ENCODE measurements around the gene BHMT2. TPM values are rescaled to one million over a fixed set of nuclear protein-coding genes. Genes with fewer than 3 reads are reported as not detected.

Gene BHMT2
- total RNA-seq, 2 experiments from 2014 or later, result not detected

DNA sequence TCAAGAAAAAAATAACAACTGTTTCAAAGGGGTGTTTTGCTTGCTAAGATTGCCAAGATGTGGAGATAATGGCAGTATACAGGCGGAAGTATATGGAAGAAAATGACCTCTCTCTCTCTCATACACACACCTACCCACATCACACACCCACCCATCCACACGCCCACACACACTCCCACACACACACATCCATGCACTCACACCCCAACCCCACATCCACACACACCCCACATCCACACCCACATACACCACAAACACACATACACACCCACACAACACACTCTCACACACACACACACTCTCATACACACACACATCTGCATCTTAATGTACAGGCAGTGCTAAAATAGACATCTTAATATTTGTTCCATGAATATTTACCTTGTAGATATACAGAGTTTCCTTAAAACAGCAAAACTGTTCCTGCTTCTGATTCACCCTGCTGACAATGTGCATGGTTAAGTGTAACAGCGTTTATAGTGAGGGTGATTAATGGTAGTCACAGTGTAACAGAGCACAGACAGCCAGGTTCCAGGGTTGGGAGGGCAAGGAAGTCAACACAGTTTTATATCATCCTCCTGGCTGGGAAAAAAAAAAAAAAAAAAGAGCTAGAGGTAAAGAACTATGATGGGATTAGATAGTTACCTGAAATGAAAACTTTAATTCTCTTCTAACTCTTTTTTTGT is 8.3 kb downstream of the BHMT2 start:
- DNase-seq (no peak), ATAC-seq (ENCODE audit: low read depth) (no peak)
- H3K4me3 Mint-ChIP-seq, result no peak overlapping the region
- H3K27ac Mint-ChIP-seq, result no peak overlapping the region
- H3K36me3 Mint-ChIP-seq, result no peaks in the 10 kb centered on the region
- H3K9me3 Mint-ChIP-seq, result peaks cover 7% of the 10 kb centered on the region
- H3K4me1 Mint-ChIP-seq, result peaks cover 11% of the 10 kb centered on the region
- POLR2A ChIA-PET, result no interaction called here
- H3K27me3 Mint-ChIP-seq, result peaks cover 10% of the 10 kb centered on the region

DNA sequence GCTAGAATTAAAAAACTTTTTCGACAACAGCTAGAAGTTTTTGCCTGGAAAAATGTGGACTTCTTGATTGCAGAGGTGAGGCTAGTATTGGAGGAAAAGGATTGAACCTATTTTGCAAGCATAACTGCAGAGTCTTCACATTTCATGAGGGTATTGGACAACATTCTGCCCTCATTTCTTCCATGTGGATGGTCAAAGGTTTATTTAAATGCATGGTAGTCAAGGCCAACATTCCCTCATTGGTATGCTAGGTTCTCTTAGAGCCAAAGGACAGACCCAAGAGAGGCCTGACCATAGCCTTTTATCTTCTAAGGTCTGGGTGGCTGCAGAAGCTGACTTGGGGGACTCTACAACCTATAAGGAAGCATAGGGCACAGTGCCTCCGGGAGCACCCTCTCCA is 11.2 kb downstream of the BHMT2 start:
- POLR2A ChIA-PET, result no interaction called here
- DNase-seq (no peak), ATAC-seq (ENCODE audit: low read depth) (no peak)
- Mint-ChIP-seq H3K27me3 (peaks cover 12% of the 10 kb centered on the region), H3K27ac (no peak overlapping the region), H3K4me1 (peaks cover 3% of the 10 kb centered on the region), H3K36me3 (no peaks in the 10 kb centered on the region), H3K9me3 (no peaks in the 10 kb centered on the region), H3K4me3 (no peak overlapping the region)

DNA sequence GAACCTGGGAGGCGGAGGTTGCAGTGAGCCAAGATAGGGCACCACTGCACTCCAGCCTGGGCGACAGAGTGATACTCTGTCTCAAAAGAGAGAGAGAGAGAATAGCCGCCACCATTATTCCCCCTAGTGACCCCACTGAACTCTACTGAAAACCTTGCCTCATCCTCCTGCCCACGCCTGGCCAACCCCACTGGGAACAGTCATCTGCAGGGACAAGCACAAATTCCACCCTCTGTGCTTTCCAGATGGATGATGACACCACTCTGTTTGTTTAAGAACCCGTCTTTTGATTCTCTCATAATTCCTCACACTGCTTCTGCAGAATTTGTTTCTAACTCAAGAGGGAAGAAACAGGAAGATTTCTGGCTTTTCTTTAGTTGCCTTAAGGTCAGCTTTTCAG is 12.2 kb downstream of the BHMT2 start:
- H3K4me1 Mint-ChIP-seq, result peaks cover 5% of the 10 kb centered on the region
- H3K27ac Mint-ChIP-seq, result no peak overlapping the region
- H3K36me3 Mint-ChIP-seq, result no peaks in the 10 kb centered on the region
- ATAC-seq (ENCODE audit: low read depth) (no peak), DNase-seq (no peak)
- H3K4me3 Mint-ChIP-seq, result no peak overlapping the region
- POLR2A ChIA-PET, result no interaction called here
- H3K27me3 Mint-ChIP-seq, result peaks cover 16% of the 10 kb centered on the region
- H3K9me3 Mint-ChIP-seq, result no peaks in the 10 kb centered on the region

DNA sequence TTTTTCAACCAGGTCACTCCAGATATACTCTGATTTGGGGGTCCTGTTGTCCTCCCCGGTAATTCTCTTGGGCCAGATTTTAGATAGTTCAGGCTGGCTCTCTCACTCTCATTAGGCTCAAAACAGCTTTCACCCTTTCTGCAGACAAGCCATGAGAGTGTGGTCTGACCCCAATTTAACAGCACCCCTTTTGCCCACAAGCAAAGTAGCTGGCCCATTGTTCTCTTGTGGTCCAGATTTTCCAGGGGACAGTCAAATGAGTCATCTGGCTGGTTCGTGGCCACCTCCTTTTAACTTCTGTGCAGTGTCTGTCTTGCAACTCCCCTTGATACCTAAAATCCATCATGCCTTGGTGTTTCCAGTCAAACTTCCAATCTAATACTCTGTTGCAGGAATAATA is 16.5 kb downstream of the BHMT2 start:
- no peaks in the 10 kb centered on the region for H3K9me3 Mint-ChIP-seq
- H3K27me3 Mint-ChIP-seq, result peaks cover 17% of the 10 kb centered on the region
- H3K27ac Mint-ChIP-seq, result no peak overlapping the region
- no peak overlapping the region for H3K4me3 Mint-ChIP-seq
- POLR2A ChIA-PET, result no interaction called here
- no peak for ATAC-seq (ENCODE audit: low read depth)
- DNase-seq, result no peak
- no peaks in the 10 kb centered on the region for H3K36me3 Mint-ChIP-seq
- peaks cover 1% of the 10 kb centered on the region for H3K4me1 Mint-ChIP-seq

DNA sequence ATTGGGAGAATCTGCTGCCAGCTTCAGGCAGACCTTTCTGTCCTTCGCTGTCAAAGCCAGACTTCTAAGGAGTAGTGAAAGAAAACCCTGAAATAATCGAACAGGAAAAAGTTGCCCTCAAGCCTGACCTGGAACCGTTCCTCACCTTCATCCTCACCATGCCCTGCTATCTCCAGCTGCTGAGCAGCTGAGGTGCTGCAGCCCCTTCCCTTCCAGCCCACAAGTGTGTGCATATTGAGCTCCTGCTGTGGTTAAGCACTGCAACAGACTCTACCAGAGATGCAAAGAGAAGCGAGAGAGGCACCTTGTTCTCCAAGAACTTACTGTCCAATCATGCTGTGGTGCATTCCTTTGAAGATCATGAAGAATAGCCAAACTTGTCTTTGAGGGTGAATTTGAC is 18.9 kb downstream of the BHMT2 start:
- Mint-ChIP-seq H3K36me3 (no peaks in the 10 kb centered on the region), H3K9me3 (no peaks in the 10 kb centered on the region), H3K27ac (no peak overlapping the region), H3K4me1 (peaks cover 1% of the 10 kb centered on the region), H3K27me3 (peaks cover 14% of the 10 kb centered on the region), H3K4me3 (no peak overlapping the region)
- POLR2A ChIA-PET, result no interaction called here
- ATAC-seq (ENCODE audit: low read depth), result no peak
- DNase-seq, result no peak

DNA sequence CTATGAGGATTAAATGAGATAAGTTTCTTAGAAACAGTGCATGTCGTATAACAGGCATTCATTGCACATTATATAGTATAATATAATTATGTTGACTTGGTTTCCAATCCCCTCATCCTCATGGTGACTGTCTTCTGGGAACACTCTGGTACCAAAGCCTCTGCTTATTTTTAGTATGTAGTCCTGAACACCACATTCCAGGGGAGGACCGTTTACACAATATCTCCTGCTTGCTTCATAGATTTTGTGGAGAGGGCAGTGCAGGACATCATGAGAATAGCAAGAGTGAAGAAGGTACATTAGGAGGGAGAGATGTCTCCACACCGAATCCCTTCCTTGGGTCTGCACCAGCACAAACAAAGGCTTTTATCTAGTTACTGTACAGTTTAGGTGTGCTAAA is 21.5 kb downstream of the BHMT2 start:
- H3K4me1 Mint-ChIP-seq, result peaks cover 1% of the 10 kb centered on the region
- no peak overlapping the region for H3K4me3 Mint-ChIP-seq
- no peak for ATAC-seq (ENCODE audit: low read depth)
- POLR2A ChIA-PET, result no interaction called here
- no peak overlapping the region for H3K27ac Mint-ChIP-seq
- DNase-seq, result no peak
- no peaks in the 10 kb centered on the region for H3K9me3 Mint-ChIP-seq
- peaks cover 18% of the 10 kb centered on the region for H3K27me3 Mint-ChIP-seq
- H3K36me3 Mint-ChIP-seq, result no peaks in the 10 kb centered on the region

DNA sequence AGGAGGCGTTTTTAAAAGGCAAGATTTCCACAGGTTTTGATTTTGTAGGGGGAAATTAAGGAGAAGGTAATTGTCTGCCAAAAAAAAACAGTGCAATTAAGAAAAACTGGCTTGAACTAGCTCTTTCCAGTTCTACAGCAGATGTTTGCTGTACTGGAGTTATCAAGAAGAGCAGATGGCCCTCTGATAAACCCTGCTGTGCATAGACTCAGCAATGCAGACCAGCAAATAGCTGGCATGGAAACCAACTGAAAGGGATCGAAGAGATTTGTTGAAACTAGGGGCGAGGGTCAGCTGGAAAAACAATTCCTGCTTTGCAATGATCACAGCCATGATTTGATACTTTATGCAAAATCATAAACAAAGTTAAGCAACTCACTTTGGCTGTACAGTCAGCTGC is 24.2 kb downstream of the BHMT2 start:
- DNase-seq (no peak), ATAC-seq (ENCODE audit: low read depth) (no peak)
- Mint-ChIP-seq H3K4me3 (no peak overlapping the region), H3K36me3 (no peaks in the 10 kb centered on the region), H3K27me3 (peaks cover 15% of the 10 kb centered on the region), H3K27ac (no peak overlapping the region), H3K4me1 (no peaks in the 10 kb centered on the region), H3K9me3 (no peaks in the 10 kb centered on the region)
- POLR2A ChIA-PET, result no interaction called here

DNA sequence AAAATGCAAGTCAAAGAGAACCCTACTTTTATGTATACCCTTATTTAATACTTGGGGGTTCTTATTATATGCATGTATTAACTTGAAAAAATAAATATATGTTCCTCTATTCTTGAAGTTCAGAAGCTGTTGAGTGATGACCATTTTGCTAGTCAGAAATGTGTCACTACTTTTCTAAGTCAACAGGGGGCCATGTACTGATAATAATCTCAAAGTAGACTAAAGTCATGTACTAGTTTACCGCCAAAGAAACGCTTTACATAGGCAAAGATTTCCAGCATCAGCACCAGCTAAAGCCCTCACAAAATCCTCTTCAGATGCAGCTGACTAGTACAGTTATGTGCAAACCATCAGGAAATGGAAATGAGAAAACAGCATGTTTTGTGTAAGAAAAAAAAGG is 36.3 kb downstream of the BHMT2 start:
- POLR2A ChIA-PET, result no interaction called here
- no peak overlapping the region for H3K27ac Mint-ChIP-seq
- peaks cover 42% of the 10 kb centered on the region for H3K27me3 Mint-ChIP-seq
- no peak overlapping the region for H3K4me3 Mint-ChIP-seq
- peaks cover 3% of the 10 kb centered on the region for H3K9me3 Mint-ChIP-seq
- no peak for DNase-seq
- H3K36me3 Mint-ChIP-seq, result no peaks in the 10 kb centered on the region
- no peak for ATAC-seq (ENCODE audit: low read depth)
- H3K4me1 Mint-ChIP-seq, result peaks cover 6% of the 10 kb centered on the region

DNA sequence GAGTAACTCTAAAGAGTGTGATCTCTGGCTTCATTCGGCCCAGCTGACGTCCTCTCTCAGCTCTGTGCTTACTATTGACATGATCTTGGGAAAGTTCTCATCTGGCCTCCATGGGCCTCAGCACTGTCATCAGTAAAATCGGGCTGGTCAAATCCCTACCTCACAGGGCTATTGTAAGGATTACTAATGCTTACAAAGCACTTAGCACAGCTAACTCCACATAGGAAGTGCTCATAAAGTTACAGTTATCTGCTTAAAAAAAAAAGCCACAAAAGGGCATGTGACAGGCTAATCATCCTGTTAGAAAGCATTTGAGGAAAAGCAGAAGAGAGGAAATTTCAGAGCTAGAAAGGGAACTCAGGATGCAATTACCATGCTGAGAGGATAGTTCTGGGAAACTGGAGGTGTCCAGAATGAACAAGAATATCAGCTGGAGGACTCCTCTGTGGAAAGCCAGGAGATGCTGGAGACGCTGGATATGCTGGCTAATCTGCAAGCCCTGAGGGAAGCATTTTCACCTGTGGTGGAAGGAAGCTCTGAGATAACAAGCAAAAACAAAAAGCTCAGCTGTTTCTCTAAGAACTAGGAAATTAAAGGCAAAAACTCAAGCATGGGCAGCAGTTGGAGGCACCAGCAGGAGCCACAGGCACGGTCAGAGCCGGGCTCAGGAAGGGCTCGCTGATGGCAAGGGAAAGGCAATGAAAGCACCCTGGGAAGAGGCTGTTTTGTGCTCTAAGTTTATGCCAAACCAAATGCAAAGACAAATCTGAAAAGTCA is 37.6 kb downstream of the BHMT2 start:
- no peak for DNase-seq
- peaks cover 9% of the 10 kb centered on the region for H3K4me1 Mint-ChIP-seq
- POLR2A ChIA-PET, result no interaction called here
- no peak overlapping the region for H3K27ac Mint-ChIP-seq
- peaks cover 54% of the 10 kb centered on the region for H3K27me3 Mint-ChIP-seq
- H3K36me3 Mint-ChIP-seq, result no peaks in the 10 kb centered on the region
- H3K4me3 Mint-ChIP-seq, result no peak overlapping the region
- no peak for ATAC-seq (ENCODE audit: low read depth)
- no peaks in the 10 kb centered on the region for H3K9me3 Mint-ChIP-seq

DNA sequence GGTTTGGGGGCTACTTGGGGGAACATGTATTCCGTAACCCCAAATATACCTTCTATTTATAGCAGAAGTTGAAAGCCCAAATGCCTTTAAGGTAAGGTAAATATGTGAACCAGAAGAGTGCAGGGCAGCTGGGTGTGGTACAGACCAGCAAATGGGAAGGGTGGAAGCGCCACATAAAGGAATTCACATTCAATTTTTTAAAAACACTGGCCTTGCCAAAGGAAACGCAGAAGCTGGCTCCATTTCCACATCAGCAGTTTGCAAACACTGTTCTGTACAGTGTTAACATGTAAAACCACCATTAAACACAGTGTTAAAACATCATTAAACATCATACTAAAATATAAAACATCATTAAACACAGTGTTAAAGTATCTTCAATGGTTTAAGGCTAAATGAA is 38.5 kb downstream of the BHMT2 start:
- Mint-ChIP-seq H3K9me3 (no peaks in the 10 kb centered on the region), H3K4me3 (no peak overlapping the region), H3K4me1 (peaks cover 9% of the 10 kb centered on the region), H3K36me3 (no peaks in the 10 kb centered on the region), H3K27me3 (peaks cover 63% of the 10 kb centered on the region), H3K27ac (no peak overlapping the region)
- DNase-seq, result no peak
- POLR2A ChIA-PET, result no interaction called here
- ATAC-seq (ENCODE audit: low read depth), result no peak

DNA sequence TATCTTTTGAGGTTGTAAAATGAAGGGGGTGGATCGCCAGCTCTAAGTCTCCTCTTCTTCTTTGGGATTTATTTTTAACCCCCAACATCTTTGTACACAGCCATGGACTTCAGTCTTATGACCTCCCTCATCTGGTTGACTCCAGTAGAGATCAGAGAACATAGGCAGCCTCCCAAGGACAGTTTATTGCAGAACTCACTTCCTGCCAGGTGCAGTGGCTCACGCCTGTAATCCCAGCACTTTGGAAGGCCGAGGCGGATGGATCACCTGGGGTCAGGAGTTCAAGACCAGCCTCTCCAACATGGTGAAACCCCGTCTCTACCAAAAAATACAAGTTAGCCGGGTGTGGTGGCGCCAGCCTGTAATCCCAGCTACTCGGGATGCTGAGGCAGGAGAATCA is 39.2 kb downstream of the BHMT2 start:
- ATAC-seq (ENCODE audit: low read depth), result no peak
- Mint-ChIP-seq H3K4me3 (no peak overlapping the region), H3K9me3 (no peaks in the 10 kb centered on the region), H3K36me3 (no peaks in the 10 kb centered on the region), H3K27ac (no peak overlapping the region), H3K4me1 (peaks cover 9% of the 10 kb centered on the region), H3K27me3 (peaks cover 68% of the 10 kb centered on the region)
- DNase-seq, result no peak
- POLR2A ChIA-PET, result no interaction called here

DNA sequence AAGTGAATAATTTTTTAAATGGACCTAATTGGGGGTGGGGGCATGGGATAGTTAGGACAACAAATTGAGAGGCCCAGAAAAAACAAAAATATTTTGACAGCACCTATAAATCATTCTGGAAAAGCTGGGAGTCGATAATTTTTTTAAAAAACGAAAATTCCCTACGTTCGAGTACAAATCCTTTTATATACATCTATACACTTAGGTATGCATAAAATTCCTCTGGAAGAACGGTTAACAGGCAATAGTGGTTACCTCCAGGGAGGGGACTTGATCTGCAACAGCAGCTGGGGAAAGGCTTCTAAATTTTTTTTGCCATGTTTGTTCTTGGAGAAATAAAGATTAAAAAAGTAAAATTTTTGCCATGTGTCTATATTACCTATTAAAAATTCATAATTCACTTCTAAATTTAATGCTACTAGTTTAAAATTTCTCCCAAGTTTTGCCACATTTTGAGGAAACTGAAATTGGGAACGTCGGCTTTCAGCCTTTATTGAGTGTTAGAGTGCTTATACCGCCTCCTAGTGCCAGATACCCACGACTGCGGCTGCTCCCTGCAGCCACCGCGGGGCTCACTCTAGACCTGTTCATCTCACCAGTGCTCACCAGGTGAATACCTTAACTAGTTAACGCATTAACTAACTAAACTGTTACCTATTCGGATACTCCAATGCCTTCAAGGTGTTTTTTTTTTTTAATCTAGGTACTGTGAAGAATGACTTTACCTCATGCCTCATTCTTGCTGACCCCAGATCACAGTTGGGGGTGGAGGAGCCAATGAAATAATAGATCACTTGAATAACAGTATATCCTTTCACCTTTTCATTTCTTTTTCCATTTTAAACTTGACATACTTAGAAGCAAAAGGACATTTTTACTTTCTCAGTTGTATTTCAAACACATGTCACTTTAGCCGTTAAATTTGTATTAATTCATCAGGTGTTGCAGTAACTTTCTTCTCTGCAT is 40.2 kb downstream of the BHMT2 start:
- POLR2A ChIA-PET, result no interaction called here
- DNase-seq (peak; percentile 32), ATAC-seq (ENCODE audit: low read depth) (peak; percentile 50)
- H3K36me3 Mint-ChIP-seq, result no peaks in the 10 kb centered on the region
- peaks cover 74% of the 10 kb centered on the region for H3K27me3 Mint-ChIP-seq
- H3K4me1 Mint-ChIP-seq, result peaks cover 9% of the 10 kb centered on the region
- no peak overlapping the region for H3K27ac Mint-ChIP-seq
- H3K4me3 Mint-ChIP-seq, result no peak overlapping the region
- H3K9me3 Mint-ChIP-seq, result no peaks in the 10 kb centered on the region

DNA sequence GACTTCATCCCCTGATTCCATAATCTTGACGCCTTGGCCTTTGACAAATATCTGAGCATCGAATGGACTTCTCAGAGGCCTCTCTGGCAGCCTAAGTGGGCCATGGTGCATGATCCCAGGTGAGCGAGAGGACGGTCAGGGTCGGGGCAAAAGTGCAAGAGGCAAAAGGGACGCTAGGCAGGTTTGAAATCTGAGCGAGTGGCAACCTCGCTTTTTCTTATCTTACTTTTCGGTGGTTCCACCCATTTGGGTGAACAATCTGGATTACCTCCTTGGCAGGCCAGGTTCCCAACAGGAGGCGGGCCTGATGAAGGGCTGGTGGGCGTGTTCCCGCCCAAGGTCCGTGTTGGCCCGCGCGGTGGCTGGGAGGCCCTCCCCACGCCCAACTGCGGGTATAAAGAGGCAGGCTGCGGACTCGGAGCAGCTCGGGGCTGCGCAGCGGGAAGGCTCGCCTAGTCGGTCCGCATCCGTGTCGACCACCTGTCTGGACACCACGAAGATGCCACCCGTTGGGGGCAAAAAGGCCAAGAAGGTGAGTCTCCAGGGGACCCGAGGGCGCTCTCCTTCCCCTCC is 41.9 kb downstream of the BHMT2 start, which contains the start of gene BHMT:
BHMT (plus strand) TSS at position 423 of the 573 bp plus-strand sequence; CDS start at position 500, 77 bp downstream.
- H3K27me3 Mint-ChIP-seq, result peaks cover 75% of the 10 kb centered on the region
- no peaks in the 10 kb centered on the region for H3K36me3 Mint-ChIP-seq

More for the DNA sequence above, 41.9 kb downstream of the BHMT2 start, which contains the start of gene BHMT:
- no peak within 1 kb of the TSS for H3K4me3 Mint-ChIP-seq
- no peaks in the 10 kb centered on the region for H3K9me3 Mint-ChIP-seq
- H3K4me1 Mint-ChIP-seq, result peaks cover 9% of the 10 kb centered on the region
- POLR2A ChIA-PET, result no interaction called here
- H3K27ac Mint-ChIP-seq, result no peak within 1 kb of the TSS
- DNase-seq (no peak), ATAC-seq (ENCODE audit: low read depth) (no peak)

Measured in activated naive CD8-positive, alpha-beta T cell treated with anti-CD3 and anti-CD28 coated beads, Interleukin-2, amount 10 ng/mL, durations not matched to agents 7 days and 5 days (primary cell).